ENCODE data around the gene LSM10.

The LSM10 gene

GRCh38 chr1:36391271-36391670 lies 6.4 kb downstream of the LSM10 start:
- H3K4me3 ChIP-seq (ENCODE audit: low read depth in 1 of 2, low read length in 2 of 2) = no peak overlapping the region
- no peak overlapping the region for H3K27ac ChIP-seq (ENCODE audit: low read length)
- peaks cover 27 to 42% of the 10 kb centered on the region in 2 donors for H3K36me3 ChIP-seq (ENCODE audit: control insufficient read depth in 1 of 2, insufficient read depth in 2 of 2, low read length in 2 of 2)
- peaks cover 16 to 41% of the 10 kb centered on the region in 2 donors for H3K4me1 ChIP-seq (ENCODE audit: control insufficient read depth in 1 of 2, insufficient read depth in 2 of 2, low read length in 2 of 2)
- H3K27me3 ChIP-seq (ENCODE audit: low read depth, low read length) = no peaks in the 10 kb centered on the region
- H3K9me3 ChIP-seq (ENCODE audit: control insufficient read depth in 1 of 2, low read length in 2 of 2) = no peaks in the 10 kb centered on the region

- no peaks in the 10 kb centered on the region for H3K27me3 ChIP-seq (ENCODE audit: low read depth, low read length)
- H3K4me1 ChIP-seq (ENCODE audit: control insufficient read depth in 1 of 2, insufficient read depth in 2 of 2, low read length in 2 of 2) = peaks cover 16 to 39% of the 10 kb centered on the region in 2 donors
- peak overlapping the region; percentile 21 for H3K27ac ChIP-seq (ENCODE audit: low read length)
- no peak overlapping the region for H3K4me3 ChIP-seq (ENCODE audit: low read depth in 1 of 2, low read length in 2 of 2)
- H3K9me3 ChIP-seq (ENCODE audit: control insufficient read depth in 1 of 2, low read length in 2 of 2) = no peaks in the 10 kb centered on the region
- H3K36me3 ChIP-seq (ENCODE audit: control insufficient read depth in 1 of 2, insufficient read depth in 2 of 2, low read length in 2 of 2) = peaks cover 27 to 48% of the 10 kb centered on the region in 2 donors
Observed at GRCh38 chr1:36390411-36390810, 7.3 kb downstream of the LSM10 start.

DNA sequence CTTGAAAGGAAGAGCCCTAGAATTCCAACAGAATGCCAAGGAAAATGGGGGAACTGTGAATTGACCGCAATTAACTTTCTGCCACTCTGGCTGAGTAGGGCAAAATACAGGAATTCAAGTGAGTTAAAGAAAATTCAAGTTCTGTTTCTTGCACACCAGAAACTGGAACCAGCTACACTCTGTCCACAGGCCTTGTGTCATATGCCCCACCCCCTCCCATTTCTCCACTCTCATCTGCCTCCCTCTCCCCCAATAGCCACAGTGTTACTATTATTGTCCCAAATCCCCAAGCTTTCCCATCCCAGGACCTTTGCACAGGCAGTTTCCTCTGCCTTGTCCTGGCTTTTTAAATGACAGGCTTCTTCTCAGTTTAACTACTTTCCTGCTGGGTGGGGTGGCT lies 7.7 kb downstream of the LSM10 start:
- Histone ChIP-seq H3K4me3 (ENCODE audit: low read depth in 1 of 2, low read length in 2 of 2) (no peak overlapping the region), H3K27ac (ENCODE audit: low read length) (peak overlapping the region; percentile 21), H3K4me1 (ENCODE audit: control insufficient read depth in 1 of 2, insufficient read depth in 2 of 2, low read length in 2 of 2) (peaks cover 16 to 39% of the 10 kb centered on the region in 2 donors), H3K9me3 (ENCODE audit: control insufficient read depth in 1 of 2, low read length in 2 of 2) (no peaks in the 10 kb centered on the region), H3K27me3 (ENCODE audit: low read depth, low read length) (no peaks in the 10 kb centered on the region), H3K36me3 (ENCODE audit: control insufficient read depth in 1 of 2, insufficient read depth in 2 of 2, low read length in 2 of 2) (peaks cover 27 to 51% of the 10 kb centered on the region in 2 donors)

DNA sequence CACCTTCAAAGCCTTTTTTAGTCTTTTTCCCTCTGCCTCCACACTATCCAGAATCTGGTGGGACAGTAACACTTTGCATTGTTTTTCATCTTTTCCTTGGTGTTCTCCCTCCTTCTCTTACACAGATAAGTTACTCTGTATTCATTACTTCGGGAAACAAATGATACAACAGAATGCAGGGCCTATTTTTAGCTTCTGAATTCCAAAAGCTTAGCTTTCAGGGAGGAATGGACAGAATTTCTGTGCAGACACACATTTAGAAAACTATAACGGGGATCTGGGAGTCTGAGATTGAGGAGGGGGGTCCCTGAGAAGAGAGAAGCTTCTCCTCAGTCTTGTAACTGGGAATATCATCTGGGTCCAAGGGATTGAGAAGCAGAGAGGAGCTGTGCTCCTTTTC lies 8.4 kb downstream of the LSM10 start:
- Histone ChIP-seq H3K27ac (ENCODE audit: low read length) (peak overlapping the region; percentile 21), H3K4me3 (ENCODE audit: low read depth in 1 of 2, low read length in 2 of 2) (no peak overlapping the region), H3K27me3 (ENCODE audit: low read depth, low read length) (no peaks in the 10 kb centered on the region), H3K4me1 (ENCODE audit: control insufficient read depth in 1 of 2, insufficient read depth in 2 of 2, low read length in 2 of 2) (peaks cover 20 to 44% of the 10 kb centered on the region in 2 donors), H3K36me3 (ENCODE audit: control insufficient read depth in 1 of 2, insufficient read depth in 2 of 2, low read length in 2 of 2) (peaks cover 27 to 51% of the 10 kb centered on the region in 2 donors), H3K9me3 (ENCODE audit: control insufficient read depth in 1 of 2, low read length in 2 of 2) (no peaks in the 10 kb centered on the region)

DNA sequence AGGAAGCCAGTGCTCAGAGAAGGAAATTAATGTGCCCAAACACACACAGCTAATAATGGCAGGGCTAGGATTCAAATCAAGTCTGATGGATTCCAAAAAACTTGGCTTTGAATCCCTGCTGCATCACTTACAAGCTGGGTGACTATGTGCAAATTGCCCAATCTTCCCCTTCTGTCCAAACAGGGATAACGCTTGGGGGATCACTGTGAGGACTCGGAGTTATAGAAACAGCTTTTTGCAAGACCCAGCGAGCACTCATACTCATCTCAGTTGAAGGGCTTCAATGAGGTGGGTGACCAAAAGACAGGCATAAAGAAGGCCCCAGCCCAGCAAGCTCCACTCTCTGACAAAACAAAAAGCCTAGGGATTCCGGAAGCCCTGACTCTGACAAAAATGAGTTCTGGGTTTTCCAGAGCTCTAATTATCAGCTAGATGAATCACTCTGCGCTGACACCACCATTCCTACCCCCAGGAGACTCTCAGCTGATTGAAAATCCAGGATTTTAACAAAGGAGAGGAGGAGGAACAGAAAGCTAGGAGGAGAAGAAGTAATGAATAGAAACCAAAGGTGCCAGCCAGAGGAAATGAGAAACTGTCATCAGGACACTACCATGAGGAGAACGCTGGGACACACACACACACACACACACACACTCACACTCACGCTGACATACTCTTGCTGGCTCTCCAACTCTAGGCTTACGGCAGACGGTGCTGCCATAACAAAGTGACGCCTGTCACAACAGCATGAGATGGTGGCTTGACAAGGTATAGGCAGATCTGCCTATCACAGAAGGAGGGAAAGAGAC lies 10.4 kb downstream of the LSM10 start:
- peak overlapping the region; percentile 71 to 92 for H3K4me3 ChIP-seq (ENCODE audit: low read depth in 1 of 2, low read length in 2 of 2)
- H3K27ac ChIP-seq (ENCODE audit: low read length) = peak overlapping the region; percentile 96
- peaks cover 25 to 58% of the 10 kb centered on the region in 2 donors for H3K4me1 ChIP-seq (ENCODE audit: control insufficient read depth in 1 of 2, insufficient read depth in 2 of 2, low read length in 2 of 2)
- no peaks in the 10 kb centered on the region for H3K27me3 ChIP-seq (ENCODE audit: low read depth, low read length)
- no peaks in the 10 kb centered on the region for H3K9me3 ChIP-seq (ENCODE audit: control insufficient read depth in 1 of 2, low read length in 2 of 2)
- H3K36me3 ChIP-seq (ENCODE audit: control insufficient read depth in 1 of 2, insufficient read depth in 2 of 2, low read length in 2 of 2) = peaks cover 12 to 38% of the 10 kb centered on the region in 2 donors

DNA sequence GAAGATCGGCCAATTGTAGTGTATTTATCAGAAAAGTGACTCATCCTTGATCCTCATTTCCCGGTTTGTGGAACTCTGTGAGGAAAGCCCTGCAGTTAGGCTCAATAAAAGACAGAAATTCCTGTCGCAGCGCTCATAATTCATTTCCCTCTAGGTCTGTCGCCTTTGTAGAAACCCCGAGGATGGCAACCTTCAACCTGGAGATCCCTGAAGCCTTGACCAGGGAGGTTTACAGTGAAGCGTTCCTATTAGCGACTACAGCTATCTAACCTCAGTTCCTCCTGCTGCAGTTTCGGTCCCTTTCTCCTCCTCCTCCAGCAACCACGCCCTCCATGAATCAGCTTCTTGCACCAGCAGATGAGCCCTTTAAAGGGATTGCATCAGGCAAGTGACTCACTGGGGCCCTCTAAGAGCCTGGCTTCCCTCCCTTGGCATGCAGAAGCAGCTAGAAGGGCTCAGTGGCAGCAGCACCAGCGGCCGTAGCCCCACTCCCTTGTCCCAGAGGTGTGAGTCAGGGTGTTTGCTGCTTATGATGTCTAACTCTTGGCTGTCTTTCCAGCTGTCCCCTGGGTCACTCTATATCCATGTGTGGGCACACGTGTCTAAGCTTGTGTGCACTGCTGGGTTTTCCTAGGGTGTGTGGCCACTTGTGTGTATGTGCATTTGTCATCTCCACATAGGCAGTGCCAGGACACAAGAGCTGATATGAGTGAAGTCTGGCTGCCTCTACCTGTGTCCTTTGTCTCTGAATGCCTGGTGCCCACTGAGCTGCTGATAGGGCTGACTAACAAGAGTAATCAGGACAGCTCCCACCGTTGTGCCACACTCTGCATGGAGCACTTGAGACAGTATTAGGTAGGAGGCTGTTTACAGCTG lies 11.2 kb downstream of the LSM10 start:
- H3K36me3 ChIP-seq (ENCODE audit: control insufficient read depth in 1 of 2, insufficient read depth in 2 of 2, low read length in 2 of 2) = peaks cover 7 to 31% of the 10 kb centered on the region in 2 donors
- H3K27ac ChIP-seq (ENCODE audit: low read length) = peak overlapping the region; percentile 96
- H3K4me3 ChIP-seq (ENCODE audit: low read depth in 1 of 2, low read length in 2 of 2) = peak overlapping the region; percentile 71 to 92
- no peaks in the 10 kb centered on the region for H3K9me3 ChIP-seq (ENCODE audit: control insufficient read depth in 1 of 2, low read length in 2 of 2)
- H3K4me1 ChIP-seq (ENCODE audit: control insufficient read depth in 1 of 2, insufficient read depth in 2 of 2, low read length in 2 of 2) = peaks cover 25 to 58% of the 10 kb centered on the region in 2 donors
- H3K27me3 ChIP-seq (ENCODE audit: low read depth, low read length) = no peaks in the 10 kb centered on the region

- peaks cover 0 to 22% of the 10 kb centered on the region in 2 donors for H3K36me3 ChIP-seq (ENCODE audit: control insufficient read depth in 1 of 2, insufficient read depth in 2 of 2, low read length in 2 of 2)
- no peaks in the 10 kb centered on the region for H3K9me3 ChIP-seq (ENCODE audit: control insufficient read depth in 1 of 2, low read length in 2 of 2)
- peak within 1 kb of the TSS; percentile 86 to 92 for H3K4me3 ChIP-seq (ENCODE audit: low read depth in 1 of 2, low read length in 2 of 2)
- H3K4me1 ChIP-seq (ENCODE audit: control insufficient read depth in 1 of 2, insufficient read depth in 2 of 2, low read length in 2 of 2) = peaks cover 25 to 58% of the 10 kb centered on the region in 2 donors
- H3K27ac ChIP-seq (ENCODE audit: low read length) = peak within 1 kb of the TSS; percentile 96
- H3K27me3 ChIP-seq (ENCODE audit: low read depth, low read length) = no peaks in the 10 kb centered on the region
Observed at GRCh38 chr1:36385410-36386264, 12.1 kb downstream of the LSM10 start, which contains the start of gene STK40. STK40 (minus strand) TSS chr1:36385924; CDS start chr1:36361332, 24,592 bp downstream.

DNA sequence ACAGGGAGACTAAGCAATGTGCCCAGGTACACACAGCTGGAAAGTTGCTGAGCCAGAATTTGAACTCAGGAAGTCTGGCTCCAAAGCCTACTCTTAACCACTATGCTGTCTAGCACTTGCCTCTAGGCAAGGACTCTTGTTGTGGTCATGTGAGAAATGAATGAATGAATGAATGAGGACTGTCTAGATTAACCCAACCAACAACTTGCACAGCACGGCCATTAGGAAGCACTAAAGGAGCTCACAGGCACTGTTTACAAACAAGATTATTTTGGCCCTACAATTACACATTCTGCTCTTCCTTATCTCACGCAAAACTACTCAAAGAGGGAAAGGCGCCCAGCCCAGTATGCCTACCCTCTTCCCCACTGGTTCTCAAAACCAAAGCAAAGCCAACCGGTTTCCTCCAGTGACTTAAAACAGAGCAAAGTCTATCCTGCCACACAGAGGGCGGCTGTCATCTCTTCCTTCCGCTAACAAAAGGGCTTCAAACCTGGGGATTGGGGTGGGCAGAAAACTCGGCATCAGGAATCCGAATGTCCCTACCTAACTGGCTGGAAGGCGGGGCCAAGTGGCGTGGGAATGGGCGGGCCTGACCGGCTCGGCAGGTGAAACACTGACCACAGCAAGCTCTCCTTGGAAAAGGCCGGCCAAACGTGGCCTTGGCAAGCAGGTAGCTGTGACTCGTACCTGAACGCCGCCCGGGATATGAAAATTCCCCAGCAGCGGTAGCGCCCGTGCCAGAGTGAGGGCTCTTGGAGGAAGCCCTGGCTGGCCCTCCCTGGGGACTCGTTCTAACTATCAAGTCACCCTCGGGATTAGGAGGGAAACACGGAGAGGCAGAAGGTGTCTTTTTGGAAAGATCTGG lies 12.9 kb downstream of the LSM10 start:
- H3K4me3 ChIP-seq (ENCODE audit: low read depth in 1 of 2, low read length in 2 of 2) = peak overlapping the region; percentile 86 to 92
- no peaks in the 10 kb centered on the region for H3K9me3 ChIP-seq (ENCODE audit: control insufficient read depth in 1 of 2, low read length in 2 of 2)
- no peaks in the 10 kb centered on the region for H3K27me3 ChIP-seq (ENCODE audit: low read depth, low read length)
- peaks cover 33 to 56% of the 10 kb centered on the region in 2 donors for H3K4me1 ChIP-seq (ENCODE audit: control insufficient read depth in 1 of 2, insufficient read depth in 2 of 2, low read length in 2 of 2)
- peak overlapping the region; percentile 92 for H3K27ac ChIP-seq (ENCODE audit: low read length)
- H3K36me3 ChIP-seq (ENCODE audit: control insufficient read depth in 1 of 2, insufficient read depth in 2 of 2, low read length in 2 of 2) = peaks cover 0 to 22% of the 10 kb centered on the region in 2 donors

DNA sequence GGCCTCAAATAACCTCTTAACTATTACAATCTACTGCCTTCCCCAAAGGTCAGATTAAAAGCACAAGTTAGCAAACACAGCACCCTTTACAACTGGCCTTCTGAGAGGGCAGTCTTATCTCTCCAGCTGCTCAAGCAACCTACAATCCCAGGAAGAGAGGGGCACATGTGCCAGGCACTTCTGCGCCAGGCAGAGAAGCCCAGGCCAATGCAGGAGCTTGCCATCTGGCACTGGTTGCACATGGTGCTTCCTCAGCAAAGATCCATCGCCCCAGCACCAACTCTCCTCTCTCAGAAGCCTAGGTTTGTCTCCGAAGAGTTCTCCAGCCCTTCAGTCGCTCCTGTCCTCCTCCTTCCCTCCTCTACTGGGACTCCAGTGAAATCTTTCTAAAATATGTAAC lies 14.5 kb downstream of the LSM10 start:
- Histone ChIP-seq H3K4me3 (ENCODE audit: low read depth in 1 of 2, low read length in 2 of 2) (no peak overlapping the region), H3K36me3 (ENCODE audit: control insufficient read depth in 1 of 2, insufficient read depth in 2 of 2, low read length in 2 of 2) (peaks cover 0 to 22% of the 10 kb centered on the region in 2 donors), H3K4me1 (ENCODE audit: control insufficient read depth in 1 of 2, insufficient read depth in 2 of 2, low read length in 2 of 2) (peaks cover 33 to 42% of the 10 kb centered on the region in 2 donors), H3K27ac (ENCODE audit: low read length) (no peak overlapping the region), H3K27me3 (ENCODE audit: low read depth, low read length) (no peaks in the 10 kb centered on the region), H3K9me3 (ENCODE audit: control insufficient read depth in 1 of 2, low read length in 2 of 2) (no peaks in the 10 kb centered on the region)

DNA sequence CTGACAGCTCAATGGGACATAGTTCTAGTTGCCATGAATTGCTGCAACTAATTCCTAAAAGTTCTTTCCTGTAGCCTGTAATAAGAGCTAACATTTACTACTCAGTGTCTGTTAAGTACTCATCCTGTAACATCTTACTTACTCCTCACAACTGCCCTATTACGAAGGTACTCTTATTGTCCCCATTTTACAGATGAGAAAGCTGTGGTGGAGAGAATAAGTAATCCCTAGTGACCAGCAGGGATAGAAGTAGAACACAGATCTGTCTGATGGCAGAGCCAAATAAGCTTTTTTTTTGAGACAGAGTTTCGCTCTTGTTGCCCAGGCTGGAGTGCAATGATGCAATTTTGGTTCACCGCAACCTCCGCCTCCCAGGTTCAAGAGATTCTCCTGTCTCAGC lies 15.0 kb downstream of the LSM10 start:
- Histone ChIP-seq H3K36me3 (ENCODE audit: control insufficient read depth in 1 of 2, insufficient read depth in 2 of 2, low read length in 2 of 2) (peaks cover 0 to 19% of the 10 kb centered on the region in 2 donors), H3K9me3 (ENCODE audit: control insufficient read depth in 1 of 2, low read length in 2 of 2) (no peaks in the 10 kb centered on the region), H3K27me3 (ENCODE audit: low read depth, low read length) (no peaks in the 10 kb centered on the region), H3K4me3 (ENCODE audit: low read depth in 1 of 2, low read length in 2 of 2) (no peak overlapping the region), H3K4me1 (ENCODE audit: control insufficient read depth in 1 of 2, insufficient read depth in 2 of 2, low read length in 2 of 2) (peaks cover 28 to 36% of the 10 kb centered on the region in 2 donors), H3K27ac (ENCODE audit: low read length) (no peak overlapping the region)

Data from muscle layer of duodenum (tissue), 2 donors.